GM19468 (cell line): ENCODE data around the gene SLC20A1.
"Not testable (repeated sequence)": the region's sequence is repeated elsewhere in the genome, so short reads cannot be mapped to it uniquely, and the experiment has no call there.

Experiments
- ATAC-seq: cut with Tn5 transposase; IDR thresholded peaks from one replicate; pipeline ENCODE4 v1.9.1; 2021; ENCODE audit warnings: mild to moderate bottlenecking, moderate library complexity, moderate number of reproducible peaks; ENCODE audit not compliant: unreplicated experiment; ENCODE audit errors: extremely low read depth

Gene SLC20A1

GRCh38 chr2:112644933-112645309 is 818 bp upstream of the SLC20A1 start:
- no peak for ATAC-seq

GRCh38 chr2:112646102-112646719 is 472 bp downstream of the SLC20A1 start:
- no peak for ATAC-seq

- ATAC-seq = no peak
These were observed 1.3 kb downstream of the SLC20A1 start for GRCh38 chr2:112646791-112647689.

GRCh38 chr2:112648081-112648480 is 2.3 kb downstream of the SLC20A1 start:
- no peak for ATAC-seq

- no peak for ATAC-seq
These were observed 10.9 kb downstream of the SLC20A1 start for GRCh38 chr2:112656679-112657078.

GRCh38 chr2:112658301-112658700 is 12.6 kb downstream of the SLC20A1 start:
- ATAC-seq = no peak

- no peak for ATAC-seq
These were observed 13.3 kb downstream of the SLC20A1 start for GRCh38 chr2:112658839-112659667.

- no peak for ATAC-seq
These were observed 14.4 kb downstream of the SLC20A1 start for GRCh38 chr2:112660138-112660537.

- ATAC-seq = no peak
These were observed 16.0 kb downstream of the SLC20A1 start for GRCh38 chr2:112661656-112662305.

GRCh38 chr2:112662704-112663103 is 17.0 kb downstream of the SLC20A1 start:
- ATAC-seq = no peak

- ATAC-seq = no peak
These were observed 18.9 kb downstream of the SLC20A1 start for GRCh38 chr2:112664689-112665088.

GRCh38 chr2:112665113-112665780 is 19.5 kb downstream of the SLC20A1 start:
- ATAC-seq = no peak

- ATAC-seq = no peak
These were observed 21.0 kb downstream of the SLC20A1 start for GRCh38 chr2:112666761-112667122.

GRCh38 chr2:112667540-112667939 is 21.8 kb downstream of the SLC20A1 start:
- ATAC-seq = not testable (repeated sequence)

GRCh38 chr2:112669667-112670066 is 23.9 kb downstream of the SLC20A1 start:
- no peak for ATAC-seq

- no peak for ATAC-seq
These were observed 24.7 kb downstream of the SLC20A1 start for GRCh38 chr2:112670252-112671022.

- ATAC-seq = no peak
These were observed 26.1 kb downstream of the SLC20A1 start for GRCh38 chr2:112671801-112672200.

- no peak for ATAC-seq
These were observed 27.3 kb downstream of the SLC20A1 start for GRCh38 chr2:112673008-112673407.

GRCh38 chr2:112674229-112674628 is 28.5 kb downstream of the SLC20A1 start:
- ATAC-seq = no peak
